ENCODE data around the gene RMI2. TPM values are rescaled to one million over a fixed set of nuclear protein-coding genes. Genes with fewer than 3 reads are reported as not detected.

RMI2 gene
- total and polyA plus RNA-seq, 2 of the 8 experiments (the other 6 are each of a cell fraction or from before 2014, with no cell fraction given) = 58.2 to 96.0 TPM

- Histone ChIP-seq H3K79me2 (ENCODE audit: control insufficient read depth in 1 of 2, insufficient read depth in 2 of 2, low read length in 2 of 2) (no peaks in the 10 kb centered on the region), H3K4ac (replicated peaks; ENCODE audit: insufficient read length, low read depth, low read length) (no peak overlapping the region), H2AFZ (ENCODE audit: low read length) (no peak overlapping the region), H2BK5ac (ENCODE audit: low read depth, low read length) (no peak overlapping the region), H3K14ac (ENCODE audit: insufficient read length) (no peak overlapping the region), H3K9ac (replicated peaks in 1 of 4; ENCODE audit: extremely low read depth in 1 of 4, low read depth in 3 of 4, low read length in 3 of 4) (no peak overlapping the region), H4K5ac (ENCODE audit: insufficient read length, low read depth, low read length) (no peak overlapping the region), H3K27me3 (replicated peaks in 1 of 4; ENCODE audit: control insufficient read depth in 3 of 4, extremely low read depth in 1 of 4, insufficient read depth in 3 of 4, low read length in 3 of 4) (no peaks in the 10 kb centered on the region), H4K20me1 (replicated peaks in 1 of 2; ENCODE audit: control insufficient read depth in 1 of 2, insufficient read depth in 2 of 2, low read length in 2 of 2) (no peaks in the 10 kb centered on the region), H3K36me3 (ENCODE audit: control insufficient read depth in 2 of 4, insufficient read depth in 4 of 4, low read length in 3 of 4) (no peaks in the 10 kb centered on the region; a peak in 1 of 8 replicates), H4K91ac (replicated peaks; ENCODE audit: insufficient read length, low read length) (no peak overlapping the region), H2BK12ac (ENCODE audit: low read depth, low read length) (no peak overlapping the region), H4K8ac (ENCODE audit: extremely low read depth, insufficient read depth, low read length) (no peak overlapping the region), H3K23ac (ENCODE audit: insufficient read length) (no peak overlapping the region), H3K79me1 (ENCODE audit: low read depth, low read length) (no peaks in the 10 kb centered on the region), H3K4me2 (ENCODE audit: insufficient read depth in 1 of 2, low read depth in 2 of 2, low read length in 2 of 2) (no peak overlapping the region), H2BK15ac (ENCODE audit: low read length) (0 out of 2 replicates have a peak overlapping the region, but pooled peaks have one; percentile 61), H3K4me3 (ENCODE audit: extremely low read depth in 1 of 4, insufficient read depth in 2 of 4, low read depth in 3 of 4, low read length in 4 of 4) (no peak overlapping the region), H2BK20ac (ENCODE audit: low read length) (no peak overlapping the region; the same call in 1 of the 2 replicates), H3K56ac (replicated peaks; ENCODE audit: insufficient read length, low read depth, low read length) (no peak overlapping the region), H3K9me3 (ENCODE audit: insufficient read depth in 2 of 2, low read depth in 1 of 2, low read length in 1 of 2) (peaks cover 7 to 12% of the 10 kb centered on the region in 2 experiments; a peak in 2 of 4 replicates), H3K18ac (ENCODE audit: extremely low read depth, low read length) (no peak overlapping the region), H2AK5ac (ENCODE audit: low read depth, low read length) (peak overlapping the region; percentile 39; the same call in 1 of the 2 replicates), H3K4me1 (replicated peaks in 1 of 4; ENCODE audit: control insufficient read depth in 3 of 4, insufficient read depth in 4 of 4, low read length in 3 of 4) (peaks cover 0 to 4% (median 0%) of the 10 kb centered on the region in 4 experiments; a peak in 1 of 7 replicates), H2BK120ac (replicated peaks; ENCODE audit: low read depth, low read length) (no peak overlapping the region), H3K27ac (ENCODE audit: low read depth, low read length) (no peak overlapping the region), H3K23me2 (ENCODE audit: low read depth, low read length) (no peaks in the 10 kb centered on the region)
- DNase-seq (ENCODE audit: low read depth in 1 of 2, low spot score in 2 of 2) (no peak), FAIRE-seq (no peak)
- POLR2A ChIA-PET (ENCODE audit: partially characterized antibody) = interaction anchor here (0.7 to 3.0 kb wide), 6 partner anchors 9 to 175 kb away, joined by 3 to 29 read pairs (median 3); partner anchors contain the start of gene SOCS1
- CTCF ChIA-PET (ENCODE audit: partially characterized antibody) = interaction anchor here (1.0 to 1.7 kb wide), 4 partner anchors 9 to 375 kb away, joined by 3 to 4 read pairs (median 3); no protein-coding TSS in a partner anchor
- 89% methylated on average over 6 of the region's 6 CpGs; no CpG with 5 or more reads in 1 of the 2 experiments for WGBS, 2 experiments (ENCODE audit: extremely low coverage in 1 of 2, insufficient coverage in 1 of 2, insufficient read length in 1 of 2, insufficient replicate concordance in 2 of 2, low coverage in 1 of 2, low lambda C conversion rate in 2 of 2, missing lambda C conversion rate in 1 of 2)
- no peak for TF ChIP-seq FOSL1 (IDR thresholded peaks at IDR 0.05; ENCODE audit: insufficient read depth, low read depth, low read length)
These were observed 10.3 kb upstream of the RMI2 start for GRCh38 chr16:11334831-11335404.
